Right atrium auricular region (tissue), 2 donors: ENCODE results near the gene YAE1. TPM values are rescaled to one million over a fixed set of nuclear protein-coding genes. Genes with fewer than 3 reads are reported as not detected.
A peak's percentile ranks its signal among the peaks of the same experiment; 100 is the strongest.

ENCODE experiments used
- DNase-seq: peaks from one replicate; pipeline ENCODE4 v3.0.0-alpha.2; 2019; ENCODE audit warnings: low spot score
- H3K27ac ChIP-seq, 2 donors: fragments of 200-600 bp; sonication (generic); 1 replicate in 1 of 2; 2 replicates in 1 of 2; pipeline ENCODE4 v1.5.1; 2016 to 2019
- H3K27me3 ChIP-seq, 2 donors: fragments of 200-600 bp; sonication (generic); one replicate each; pipeline versions ENCODE4 v1.5.1 to v1.6.0; 2017 to 2019
- H3K36me3 ChIP-seq: fragments of 200-600 bp; sonication (generic); one replicate; pipeline ENCODE4 v1.5.1; 2016
- H3K4me1 ChIP-seq, 2 donors: fragments of 200-600 bp; sonication (generic); one replicate each; pipeline versions ENCODE4 v1.5.1 to v1.6.0; 2017 to 2019
- H3K4me3 ChIP-seq, 2 donors: fragments of 200-600 bp; sonication (generic); 1 replicate in 1 of 2; 2 replicates in 1 of 2; pipeline ENCODE4 v1.5.1; 2017 to 2019; ENCODE audit warnings: mild to moderate bottlenecking in 1 of 2, moderate library complexity in 1 of 2
- H3K9me3 ChIP-seq, 2 donors: fragments of 200-600 bp; sonication (generic); one replicate each; pipeline ENCODE4 v1.5.1; 2019
- total RNA-seq, 2 donors: library from RNA; depleted of rRNA; stranded (reverse); fragments of >200 nt; gene quantifications; one replicate each; pipeline ENCODE4 v1.1.0, GENCODE V29; 2016
- TF ChIP-seq, protein P1 (sequence below), 2 donors: fragments of 200-600 bp; sonication (generic); IDR thresholded peaks; one replicate each; pipeline ENCODE4 v1.5.1; 2019; ENCODE audit warnings: antibody characterized with exemption in 2 of 2

YAE1 gene, protein sequence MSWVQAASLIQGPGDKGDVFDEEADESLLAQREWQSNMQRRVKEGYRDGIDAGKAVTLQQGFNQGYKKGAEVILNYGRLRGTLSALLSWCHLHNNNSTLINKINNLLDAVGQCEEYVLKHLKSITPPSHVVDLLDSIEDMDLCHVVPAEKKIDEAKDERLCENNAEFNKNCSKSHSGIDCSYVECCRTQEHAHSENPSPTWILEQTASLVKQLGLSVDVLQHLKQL
- total RNA-seq, result 10 to 100 TPM; 16.3 to 18.6 TPM

DNA sequence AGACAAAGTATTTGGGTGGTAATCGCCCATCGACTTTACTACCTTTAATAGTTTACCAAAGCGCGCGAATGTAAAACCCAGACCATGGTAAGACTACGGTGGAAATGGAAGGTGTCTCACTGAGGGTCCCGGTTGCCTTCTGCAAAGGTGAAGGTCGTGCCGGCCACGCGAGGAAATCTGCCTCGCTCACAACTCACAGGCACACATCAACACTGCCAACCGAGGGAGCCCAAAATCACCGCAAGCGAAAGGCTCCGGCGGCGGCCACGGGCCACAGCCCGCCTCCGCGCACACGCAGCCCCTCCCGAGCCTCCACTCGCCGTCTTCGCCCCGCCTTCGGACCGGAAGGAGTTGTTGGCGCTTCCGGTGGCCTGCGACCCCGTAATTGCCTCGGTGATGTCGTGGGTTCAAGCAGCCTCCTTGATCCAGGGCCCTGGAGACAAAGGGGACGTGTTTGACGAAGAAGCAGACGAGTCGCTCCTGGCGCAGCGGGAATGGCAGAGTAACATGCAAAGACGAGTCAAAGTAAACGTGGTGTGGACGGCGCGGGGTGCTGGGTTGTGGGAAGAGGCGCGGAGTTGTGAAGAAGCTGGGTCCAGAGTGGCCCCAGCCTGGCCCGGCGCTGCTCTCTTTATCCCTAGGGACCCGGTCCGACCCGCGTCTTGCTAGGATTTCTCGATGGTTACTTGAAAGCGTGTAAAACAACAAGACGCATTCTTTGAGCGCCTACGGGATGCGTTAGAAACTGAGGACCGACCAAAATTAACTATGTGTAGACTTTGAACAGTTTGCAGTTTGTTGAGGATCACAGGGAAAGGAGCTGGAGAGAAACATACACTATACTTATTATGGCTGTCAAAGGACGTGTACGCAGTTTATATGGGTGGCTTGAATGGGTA, at the start of gene YAE1:
TSS of gene YAE1 (plus strand) at position 382 of the 899 bp plus-strand sequence. CDS start at position 397, 15 bp downstream.
- Histone ChIP-seq H3K36me3 (peaks cover 5% of the 10 kb centered on the region), H3K27me3 (no peaks in the 10 kb centered on the region), H3K9me3 (no peaks in the 10 kb centered on the region), H3K27ac (peak within 1 kb of the TSS; percentile 78 to 84), H3K4me1 (peaks cover 0 to 13% of the 10 kb centered on the region in 2 donors), H3K4me3 (peak within 1 kb of the TSS; percentile 79 to 90)
- TF ChIP-seq, protein P1, sequence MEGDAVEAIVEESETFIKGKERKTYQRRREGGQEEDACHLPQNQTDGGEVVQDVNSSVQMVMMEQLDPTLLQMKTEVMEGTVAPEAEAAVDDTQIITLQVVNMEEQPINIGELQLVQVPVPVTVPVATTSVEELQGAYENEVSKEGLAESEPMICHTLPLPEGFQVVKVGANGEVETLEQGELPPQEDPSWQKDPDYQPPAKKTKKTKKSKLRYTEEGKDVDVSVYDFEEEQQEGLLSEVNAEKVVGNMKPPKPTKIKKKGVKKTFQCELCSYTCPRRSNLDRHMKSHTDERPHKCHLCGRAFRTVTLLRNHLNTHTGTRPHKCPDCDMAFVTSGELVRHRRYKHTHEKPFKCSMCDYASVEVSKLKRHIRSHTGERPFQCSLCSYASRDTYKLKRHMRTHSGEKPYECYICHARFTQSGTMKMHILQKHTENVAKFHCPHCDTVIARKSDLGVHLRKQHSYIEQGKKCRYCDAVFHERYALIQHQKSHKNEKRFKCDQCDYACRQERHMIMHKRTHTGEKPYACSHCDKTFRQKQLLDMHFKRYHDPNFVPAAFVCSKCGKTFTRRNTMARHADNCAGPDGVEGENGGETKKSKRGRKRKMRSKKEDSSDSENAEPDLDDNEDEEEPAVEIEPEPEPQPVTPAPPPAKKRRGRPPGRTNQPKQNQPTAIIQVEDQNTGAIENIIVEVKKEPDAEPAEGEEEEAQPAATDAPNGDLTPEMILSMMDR (IDR thresholded peaks at IDR 0.05), result no peak
- peak; percentile 71 for DNase-seq

DNA sequence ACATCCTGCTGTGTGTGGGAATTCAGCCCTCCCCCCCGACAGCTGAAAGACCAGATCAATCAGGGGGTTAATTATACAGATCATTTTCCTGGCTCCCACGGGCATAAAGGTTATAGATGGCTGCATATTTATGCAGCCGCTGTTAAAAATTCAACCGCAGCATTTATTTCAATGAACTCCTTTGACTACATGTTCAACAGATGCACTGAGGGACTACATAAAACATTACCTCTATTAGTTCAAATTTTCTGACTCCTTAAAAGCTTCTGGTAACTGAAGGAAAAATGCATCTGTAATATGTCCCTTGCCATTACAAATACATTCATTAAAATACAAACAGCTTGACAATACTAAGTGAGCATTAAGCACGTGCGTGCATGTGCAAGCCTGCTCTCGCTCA, 49.7 kb upstream of the YAE1 start:
- H3K27me3 ChIP-seq, result no peaks in the 10 kb centered on the region
- H3K27ac ChIP-seq, result no peak overlapping the region
- H3K36me3 ChIP-seq, result no peaks in the 10 kb centered on the region
- H3K4me3 ChIP-seq, result no peak overlapping the region
- no peaks in the 10 kb centered on the region for H3K9me3 ChIP-seq
- no peak for DNase-seq
- TF ChIP-seq, protein P1 (IDR thresholded peaks at IDR 0.05), result no peak
- no peaks in the 10 kb centered on the region for H3K4me1 ChIP-seq

DNA sequence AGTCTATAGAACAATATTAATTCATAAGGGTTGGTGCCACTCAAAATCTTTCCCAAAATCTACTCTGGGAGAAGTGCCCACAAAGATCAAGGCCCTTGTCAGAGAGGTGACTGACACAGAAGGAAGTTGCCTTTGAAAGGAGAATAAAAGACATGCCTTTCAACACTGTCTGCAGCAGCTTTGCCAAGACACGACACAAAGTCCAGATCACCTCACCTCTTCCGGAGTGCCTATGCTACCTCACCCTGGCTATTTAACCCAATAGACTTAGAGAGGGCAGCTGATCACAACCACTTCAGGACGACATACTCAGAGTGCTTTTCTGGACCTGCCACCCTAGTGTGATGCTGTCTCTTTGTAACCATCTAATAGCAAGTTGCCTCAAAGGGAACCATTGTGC, 49.0 kb upstream of the YAE1 start:
- no peaks in the 10 kb centered on the region for H3K4me1 ChIP-seq
- no peaks in the 10 kb centered on the region for H3K36me3 ChIP-seq
- TF ChIP-seq, protein P1 (IDR thresholded peaks at IDR 0.05), result no peak
- no peaks in the 10 kb centered on the region for H3K9me3 ChIP-seq
- no peak overlapping the region for H3K4me3 ChIP-seq
- no peak overlapping the region for H3K27ac ChIP-seq
- no peak for DNase-seq
- no peaks in the 10 kb centered on the region for H3K27me3 ChIP-seq

DNA sequence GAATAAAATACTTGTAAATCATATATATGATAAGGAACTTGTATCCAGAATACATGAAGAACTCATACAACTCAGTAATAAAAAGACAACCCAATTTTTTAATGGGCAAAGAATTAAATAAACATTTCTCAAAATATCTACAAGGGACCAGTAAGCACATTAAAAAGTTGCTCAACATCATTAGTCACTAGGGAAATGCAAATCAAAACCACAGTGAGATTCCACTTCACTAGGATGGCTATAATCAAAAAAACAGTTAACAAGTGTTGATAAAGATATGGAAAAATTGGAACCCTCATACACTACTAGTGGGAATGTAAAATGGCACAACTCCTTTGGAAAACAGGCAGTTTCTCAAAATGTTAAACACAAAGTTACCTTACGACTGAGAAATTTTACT, 40.3 kb upstream of the YAE1 start:
- H3K4me1 ChIP-seq, result no peaks in the 10 kb centered on the region
- H3K27me3 ChIP-seq, result no peaks in the 10 kb centered on the region
- no peak overlapping the region for H3K27ac ChIP-seq
- TF ChIP-seq, protein P1 (IDR thresholded peaks at IDR 0.05), result no peak
- H3K36me3 ChIP-seq, result no peaks in the 10 kb centered on the region
- no peak overlapping the region for H3K4me3 ChIP-seq
- no peak for DNase-seq
- H3K9me3 ChIP-seq, result no peaks in the 10 kb centered on the region

DNA sequence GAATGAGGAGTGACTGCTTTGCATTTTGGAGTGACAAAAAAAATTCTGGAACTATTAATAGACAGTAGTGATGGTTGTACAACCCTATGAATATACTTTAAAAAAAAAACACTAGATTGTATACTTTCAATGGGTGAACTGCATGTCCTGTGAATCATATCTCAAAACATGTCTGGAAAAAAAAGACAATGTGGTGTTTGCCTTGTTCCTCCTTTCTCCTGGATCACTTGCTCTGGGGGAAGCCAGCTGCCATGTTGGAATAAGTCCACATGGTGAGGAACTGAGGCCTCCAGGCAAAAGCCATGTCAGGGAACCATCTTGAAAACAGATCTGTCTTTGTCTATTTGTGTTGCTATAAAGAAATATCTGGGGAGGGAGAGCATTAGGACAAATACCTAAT, 39.5 kb upstream of the YAE1 start:
- DNase-seq, result no peak
- H3K4me1 ChIP-seq, result no peaks in the 10 kb centered on the region
- H3K27ac ChIP-seq, result no peak overlapping the region
- TF ChIP-seq, protein P1 (IDR thresholded peaks at IDR 0.05), result no peak
- H3K4me3 ChIP-seq, result no peak overlapping the region
- H3K9me3 ChIP-seq, result no peaks in the 10 kb centered on the region
- no peaks in the 10 kb centered on the region for H3K27me3 ChIP-seq
- no peaks in the 10 kb centered on the region for H3K36me3 ChIP-seq
